IMR-90 (cell line): ENCODE measurements around the gene ROR2. TPM values are rescaled to one million over a fixed set of nuclear protein-coding genes. Genes with fewer than 3 reads are reported as not detected.

Experiments
- ATAC-seq: fragments of 200-7000 bp; cut with Tn5 transposase; 2 replicates; pipeline ENCODE4 v1.9.1; 2020; ENCODE audit warnings: low read depth, mild to moderate bottlenecking, moderate library complexity
- BruUV-seq: library from RNA; stranded (reverse); fragments of 400-500 nt; replicated peaks from 2 replicates; lab custom pipeline; 2021; lab: Mats Ljungman, UMichigan
- CTCF ChIA-PET: fragments of 300-600 bp; formaldehyde crosslinking; extraction: SDS; loops from one replicate; lab custom pipeline; 2021; ENCODE audit warnings: antibody characterized with exemption; lab: Yijun Ruan, JAX
- POLR2A ChIA-PET: fragments of 300-600 bp; sonication (Branson Sonifier 250); formaldehyde crosslinking; loops from one replicate; lab custom pipeline; 2022; ENCODE audit warnings: antibody characterized with exemption; ENCODE audit not compliant: unreplicated experiment; lab: Charles Lee
- DNase-seq: peaks from one replicate; pipeline ENCODE4 v3.0.0; 2013
- H2AFZ ChIP-seq: replicated peaks from 2 replicates; pipeline ENCODE3; 2013; ENCODE audit warnings: low read length, mild to moderate bottlenecking; ENCODE audit not compliant: poor library complexity
- H2AK5ac ChIP-seq: 2 replicates; pipeline ENCODE4 v1.6.1; 2013; ENCODE audit warnings: low read depth, low read length, inconsistent platforms
- H2AK9ac ChIP-seq: replicated peaks from 2 replicates; pipeline ENCODE3; 2013; ENCODE audit warnings: mild to moderate bottlenecking, low read depth, low read length, moderate library complexity; ENCODE audit not compliant: poor library complexity
- H2BK120ac ChIP-seq: 2 replicates; pipeline ENCODE4 v1.6.1; 2013; ENCODE audit warnings: low read depth, low read length, inconsistent platforms
- H2BK15ac ChIP-seq: 3 replicates; pipeline ENCODE4 v1.6.1; 2013; ENCODE audit warnings: low read depth, low read length, inconsistent platforms
- H2BK20ac ChIP-seq: 2 replicates; pipeline ENCODE4 v1.6.1; 2013; ENCODE audit warnings: low read depth, mild to moderate bottlenecking, inconsistent platforms, low read length, moderate library complexity
- H2BK5ac ChIP-seq: 2 replicates; pipeline ENCODE4 v1.6.1; 2013; ENCODE audit warnings: mild to moderate bottlenecking, low read depth, low read length, inconsistent platforms; ENCODE audit not compliant: poor library complexity, severe bottlenecking
- H3K14ac ChIP-seq: replicated peaks from 2 replicates; pipeline ENCODE4 v1.6.1; 2013; ENCODE audit warnings: low read depth, low read length, inconsistent platforms
- H3K18ac ChIP-seq: 2 replicates; pipeline ENCODE4 v1.6.1; 2013; ENCODE audit warnings: low read depth, low read length, control low read depth
- H3K23ac ChIP-seq: 2 replicates; pipeline ENCODE4 v1.6.1; 2013; ENCODE audit warnings: low read depth, low read length, inconsistent platforms
- H3K27ac ChIP-seq: 2 replicates; pipeline ENCODE4 v1.5.1; 2013; ENCODE audit warnings: mild to moderate bottlenecking, control low read depth, low read length; ENCODE audit not compliant: insufficient read depth
- H3K27me3 ChIP-seq: 2 replicates; pipeline ENCODE4 v1.6.1; 2013; ENCODE audit warnings: low read length; ENCODE audit not compliant: control insufficient read depth, insufficient read depth
- H3K36me3 ChIP-seq: 2 replicates; pipeline ENCODE4 v1.6.1; 2013; ENCODE audit warnings: low read length, mixed read lengths; ENCODE audit not compliant: control insufficient read depth, insufficient read depth
- H3K4ac ChIP-seq: 2 replicates; pipeline ENCODE4 v1.6.1; 2013; ENCODE audit warnings: low read depth, low read length, inconsistent platforms
- H3K4me1 ChIP-seq: 2 replicates; pipeline ENCODE4 v1.6.1; 2013; ENCODE audit warnings: low read length, mixed read lengths; ENCODE audit not compliant: control insufficient read depth, insufficient read depth
- H3K4me2 ChIP-seq: 2 replicates; pipeline ENCODE4 v1.6.1; 2013; ENCODE audit warnings: low read depth, mild to moderate bottlenecking, control low read depth, low read length, moderate library complexity
- H3K4me3 ChIP-seq: 2 replicates; pipeline ENCODE4 v1.5.1; 2013; ENCODE audit warnings: low read depth, mild to moderate bottlenecking, control low read depth, low read length, moderate library complexity; ENCODE audit not compliant: insufficient read depth
- H3K56ac ChIP-seq: 2 replicates; pipeline ENCODE4 v1.6.1; 2013; ENCODE audit warnings: low read length, inconsistent platforms; ENCODE audit not compliant: insufficient read depth; ENCODE audit errors: extremely low read depth
- H3K79me1 ChIP-seq, 2 experiments: 2 replicates each; pipeline ENCODE4 v1.6.1; 2013; ENCODE audit warnings: low read length in 2 of 2, inconsistent platforms in 1 of 2, low read depth in 1 of 2
- H3K9ac ChIP-seq: 2 replicates; pipeline ENCODE4 v1.6.1; 2013; ENCODE audit warnings: low read depth, low read length, control low read depth
- H3K9me1 ChIP-seq: 2 replicates; pipeline ENCODE4 v1.6.1; 2013; ENCODE audit warnings: low read length, inconsistent platforms; ENCODE audit not compliant: insufficient read depth
- H3K9me3 ChIP-seq: 2 replicates; pipeline ENCODE4 v1.6.1; 2013; ENCODE audit warnings: low read length; ENCODE audit not compliant: control insufficient read depth, insufficient read depth
- H4K20me1 ChIP-seq: 2 replicates; pipeline ENCODE4 v1.6.1; 2013; ENCODE audit warnings: low read length, inconsistent platforms; ENCODE audit not compliant: insufficient read depth
- H4K5ac ChIP-seq: 2 replicates; pipeline ENCODE4 v1.6.1; 2013; ENCODE audit warnings: mild to moderate bottlenecking, low read depth, low read length, control low read depth
- H4K8ac ChIP-seq, 2 experiments: 2 replicates each; pipeline ENCODE4 v1.6.1; 2013; ENCODE audit warnings: low read depth in 2 of 2, low read length in 2 of 2, control low read depth in 1 of 2, inconsistent platforms in 1 of 2
- H4K91ac ChIP-seq: 2 replicates; pipeline ENCODE4 v1.6.1; 2013; ENCODE audit warnings: low read depth, low read length, inconsistent platforms; ENCODE audit not compliant: insufficient read depth
- BHLHE40 ChIP-seq: fragments of 150-350 bp; IDR thresholded peaks from 2 replicates; pipeline ENCODE4 v1.6.1; 2016; ENCODE audit warnings: mild to moderate bottlenecking, low read depth, low read length
- CEBPB ChIP-seq: IDR thresholded peaks from 2 replicates; pipeline ENCODE4 v1.6.1; 2012; ENCODE audit warnings: low read depth, low read length, improper control_type of control experiment
- CHD1 ChIP-seq: IDR thresholded peaks from 2 replicates; pipeline ENCODE4 v1.6.1; 2012; ENCODE audit warnings: low read depth, low read length, improper control_type of control experiment
- FOS ChIP-seq: fragments of 150-350 bp; IDR thresholded peaks from 2 replicates; pipeline ENCODE4 v1.6.1; 2016; ENCODE audit warnings: low read depth, low read length
- MAFK ChIP-seq: IDR thresholded peaks from 2 replicates; pipeline ENCODE4 v1.6.1; 2012; ENCODE audit warnings: low read depth, low read length, improper control_type of control experiment
- MAZ ChIP-seq: IDR thresholded peaks from 2 replicates; pipeline ENCODE4 v1.6.1; 2012; ENCODE audit warnings: low read depth, mild to moderate bottlenecking, low read length, improper control_type of control experiment, moderate library complexity, borderline replicate concordance
- MXI1 ChIP-seq: IDR thresholded peaks from 2 replicates; pipeline ENCODE4 v1.6.1; 2012; ENCODE audit warnings: low read depth, mild to moderate bottlenecking, low read length, moderate library complexity, borderline replicate concordance
- NFE2L2 ChIP-seq: fragments of 150-350 bp; IDR thresholded peaks from 2 replicates; pipeline ENCODE4 v1.6.1; 2016; ENCODE audit warnings: low read depth, mild to moderate bottlenecking, low read length
- POLR2A ChIP-seq: IDR thresholded peaks from 2 replicates; pipeline ENCODE4 v1.6.1; 2012; ENCODE audit warnings: mild to moderate bottlenecking, low read depth, low read length
- RAD21 ChIP-seq: IDR thresholded peaks from 2 replicates; pipeline ENCODE4 v1.6.1; 2012; ENCODE audit warnings: low read length, improper control_type of control experiment
- RCOR1 ChIP-seq: IDR thresholded peaks from 2 replicates; pipeline ENCODE4 v1.6.1; 2012; ENCODE audit warnings: mild to moderate bottlenecking, low read length, improper control_type of control experiment; ENCODE audit not compliant: insufficient replicate concordance
- SMC3 ChIP-seq: fragments of 150-350 bp; IDR thresholded peaks from 2 replicates; pipeline ENCODE4 v1.6.1; 2016; ENCODE audit warnings: low read depth, mild to moderate bottlenecking, antibody characterized with exemption, low read length, moderate library complexity
- WGBS, 2 experiments: methylation state at CpG; one replicate each; pipeline versions ENCODE4 v1.1.5 to v1.1.7; 2013; ENCODE audit warnings: missing lambda C conversion rate in 2 of 2; ENCODE audit not compliant: insufficient read length in 1 of 2; ENCODE audit errors: extremely low coverage in 2 of 2; 5-methylcytosine and 5-hydroxymethylcytosine counted together
- dilution Hi-C: fragments of 300-500 bp; cut with HindIII; formaldehyde crosslinking; loops from one replicate; pipeline ENCODE4 v1.14.3; 2018; ENCODE audit warnings: low sequenced_read_pairs; ENCODE audit not compliant: unreplicated experiment
- in situ Hi-C: fragments of 300-500 bp; cut with MboI; formaldehyde crosslinking; loops from 3 replicates; pipeline ENCODE4 v1.14.3; 2019; ENCODE audit warnings: low sequenced_read_pairs, inconsistent platforms, mixed read lengths
- intact Hi-C: fragments of 100-400 bp; cut with micrococcal nuclease; formaldehyde crosslinking; loops from 2 replicates; pipeline ENCODE4 v1.10.0; 2022
- polyA plus RNA-seq, 3 experiments: library from polyadenylated mRNA; depleted of rRNA; stranded (reverse); fragments of >200 nt; gene quantifications; 2 replicates each; pipeline ENCODE4 v1.2.3, GENCODE V29; 2012; ENCODE audit warnings: low replicate concordance in 1 of 3
- total RNA-seq: library from RNA; depleted of rRNA; stranded (reverse); fragments of >200 nt; gene quantifications from 2 replicates; pipeline ENCODE4 v1.2.3, GENCODE V29; 2012
- TF ChIP-seq, protein P1 (sequence below): conservative IDR thresholded peaks from 2 replicates; pipeline ENCODE4 v1.5.1; 2012; ENCODE audit warnings: mild to moderate bottlenecking, low read depth, low read length, improper control_type of control experiment
- TF ChIP-seq, protein P2 (sequence below): fragments of 150-350 bp; IDR thresholded peaks from 2 replicates; pipeline ENCODE4 v1.6.1; 2016; ENCODE audit warnings: low read depth, mild to moderate bottlenecking, low read length, moderate library complexity, borderline replicate concordance
- TF ChIP-seq, protein P3 (sequence below): fragments of 150-350 bp; IDR thresholded peaks from 2 replicates; pipeline ENCODE4 v1.6.1; 2017; ENCODE audit warnings: mild to moderate bottlenecking, antibody characterized with exemption, low read length, low read depth

Gene ROR2
- total and polyA plus RNA-seq, 2 of the 4 experiments (the other 2 are of a cell fraction) = 2.3 to 4.8 TPM

DNA sequence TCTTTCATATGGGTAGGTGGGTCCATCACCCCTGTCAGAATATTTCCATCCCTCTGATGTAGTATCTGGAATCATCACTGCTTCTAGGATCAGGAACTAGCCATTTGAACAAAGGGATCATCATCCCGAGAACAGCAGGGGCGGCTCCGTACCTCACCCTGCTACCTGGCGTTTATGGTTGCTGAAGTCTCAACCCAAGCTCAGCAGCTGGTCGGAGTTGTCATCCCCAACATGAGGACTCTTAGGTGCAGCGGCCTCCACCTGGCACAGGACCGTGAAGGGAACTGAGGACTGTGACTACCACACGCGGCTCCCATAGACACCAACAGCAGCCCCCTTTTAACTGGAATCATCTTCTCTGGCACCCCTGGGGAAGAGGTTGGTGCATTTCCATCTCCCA lies 35.1 kb downstream of the ROR2 start:
- intact Hi-C loops = no loop called here
- H2BK15ac ChIP-seq = no peak overlapping the region
- H3K4me1 ChIP-seq = no peaks in the 10 kb centered on the region
- POLR2A ChIA-PET = no interaction called here
- no peak overlapping the region for H3K4ac ChIP-seq
- peaks cover 5% of the 10 kb centered on the region for H4K20me1 ChIP-seq
- no peak overlapping the region for H3K56ac ChIP-seq
- H3K79me1 ChIP-seq = no peaks in the 10 kb centered on the region
- H3K4me3 ChIP-seq = no peak overlapping the region
- no peak overlapping the region for H4K8ac ChIP-seq
- WGBS, 2 experiments = 95% methylated on average over 3 of the region's 9 CpGs; no CpG with 5 or more reads in 1 of the 2 experiments
- no peak overlapping the region for H2AK5ac ChIP-seq
- no peaks in the 10 kb centered on the region; the same call in 1 of the 2 replicates for H3K27me3 ChIP-seq
- H2BK20ac ChIP-seq = no peak overlapping the region
- no TSS peak for BruUV-seq
- H3K9me1 ChIP-seq = no peaks in the 10 kb centered on the region; the same call in 1 of the 2 replicates
- in situ Hi-C loops = no loop called here
- TF ChIP-seq CHD1 (no peak), MAFK (no peak), FOS (no peak), POLR2A (no peak), SMC3 (no peak), RAD21 (no peak), MAZ (no peak), RCOR1 (no peak), CEBPB (no peak), MXI1 (no peak), NFE2L2 (no peak), BHLHE40 (no peak)
- TF ChIP-seq, protein P1, sequence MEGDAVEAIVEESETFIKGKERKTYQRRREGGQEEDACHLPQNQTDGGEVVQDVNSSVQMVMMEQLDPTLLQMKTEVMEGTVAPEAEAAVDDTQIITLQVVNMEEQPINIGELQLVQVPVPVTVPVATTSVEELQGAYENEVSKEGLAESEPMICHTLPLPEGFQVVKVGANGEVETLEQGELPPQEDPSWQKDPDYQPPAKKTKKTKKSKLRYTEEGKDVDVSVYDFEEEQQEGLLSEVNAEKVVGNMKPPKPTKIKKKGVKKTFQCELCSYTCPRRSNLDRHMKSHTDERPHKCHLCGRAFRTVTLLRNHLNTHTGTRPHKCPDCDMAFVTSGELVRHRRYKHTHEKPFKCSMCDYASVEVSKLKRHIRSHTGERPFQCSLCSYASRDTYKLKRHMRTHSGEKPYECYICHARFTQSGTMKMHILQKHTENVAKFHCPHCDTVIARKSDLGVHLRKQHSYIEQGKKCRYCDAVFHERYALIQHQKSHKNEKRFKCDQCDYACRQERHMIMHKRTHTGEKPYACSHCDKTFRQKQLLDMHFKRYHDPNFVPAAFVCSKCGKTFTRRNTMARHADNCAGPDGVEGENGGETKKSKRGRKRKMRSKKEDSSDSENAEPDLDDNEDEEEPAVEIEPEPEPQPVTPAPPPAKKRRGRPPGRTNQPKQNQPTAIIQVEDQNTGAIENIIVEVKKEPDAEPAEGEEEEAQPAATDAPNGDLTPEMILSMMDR = no peak
- TF ChIP-seq, protein P2, sequence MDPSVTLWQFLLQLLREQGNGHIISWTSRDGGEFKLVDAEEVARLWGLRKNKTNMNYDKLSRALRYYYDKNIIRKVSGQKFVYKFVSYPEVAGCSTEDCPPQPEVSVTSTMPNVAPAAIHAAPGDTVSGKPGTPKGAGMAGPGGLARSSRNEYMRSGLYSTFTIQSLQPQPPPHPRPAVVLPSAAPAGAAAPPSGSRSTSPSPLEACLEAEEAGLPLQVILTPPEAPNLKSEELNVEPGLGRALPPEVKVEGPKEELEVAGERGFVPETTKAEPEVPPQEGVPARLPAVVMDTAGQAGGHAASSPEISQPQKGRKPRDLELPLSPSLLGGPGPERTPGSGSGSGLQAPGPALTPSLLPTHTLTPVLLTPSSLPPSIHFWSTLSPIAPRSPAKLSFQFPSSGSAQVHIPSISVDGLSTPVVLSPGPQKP = no peak
- TF ChIP-seq, protein P3, sequence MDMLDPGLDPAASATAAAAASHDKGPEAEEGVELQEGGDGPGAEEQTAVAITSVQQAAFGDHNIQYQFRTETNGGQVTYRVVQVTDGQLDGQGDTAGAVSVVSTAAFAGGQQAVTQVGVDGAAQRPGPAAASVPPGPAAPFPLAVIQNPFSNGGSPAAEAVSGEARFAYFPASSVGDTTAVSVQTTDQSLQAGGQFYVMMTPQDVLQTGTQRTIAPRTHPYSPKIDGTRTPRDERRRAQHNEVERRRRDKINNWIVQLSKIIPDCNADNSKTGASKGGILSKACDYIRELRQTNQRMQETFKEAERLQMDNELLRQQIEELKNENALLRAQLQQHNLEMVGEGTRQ = no peak
- H3K27ac ChIP-seq = no peak overlapping the region
- no peak overlapping the region for H3K18ac ChIP-seq
- no peak overlapping the region for H2AFZ ChIP-seq
- no peak overlapping the region for H4K91ac ChIP-seq
- no peak overlapping the region for H2BK120ac ChIP-seq
- H3K36me3 ChIP-seq = peaks cover 5% of the 10 kb centered on the region; the same call in 1 of the 2 replicates
- no peak overlapping the region for H3K4me2 ChIP-seq
- no peak for ATAC-seq
- no peak overlapping the region for H3K23ac ChIP-seq
- H4K5ac ChIP-seq = no peak overlapping the region
- no peaks in the 10 kb centered on the region for H3K9me3 ChIP-seq
- CTCF ChIA-PET = no interaction called here
- H2AK9ac ChIP-seq = no peak overlapping the region
- H3K14ac ChIP-seq = no peak overlapping the region
- DNase-seq = no peak
- H2BK5ac ChIP-seq = no peak overlapping the region
- dilution Hi-C loops = no loop called here
- H3K9ac ChIP-seq = no peak overlapping the region
